DMS79 (cell line): ENCODE measurements around the gene ETV6.

Experiments used
- DNase-seq: peaks from one replicate; lab custom pipeline; 2025; lab: John Stamatoyannopoulos, UW

The ETV6 gene

DNA sequence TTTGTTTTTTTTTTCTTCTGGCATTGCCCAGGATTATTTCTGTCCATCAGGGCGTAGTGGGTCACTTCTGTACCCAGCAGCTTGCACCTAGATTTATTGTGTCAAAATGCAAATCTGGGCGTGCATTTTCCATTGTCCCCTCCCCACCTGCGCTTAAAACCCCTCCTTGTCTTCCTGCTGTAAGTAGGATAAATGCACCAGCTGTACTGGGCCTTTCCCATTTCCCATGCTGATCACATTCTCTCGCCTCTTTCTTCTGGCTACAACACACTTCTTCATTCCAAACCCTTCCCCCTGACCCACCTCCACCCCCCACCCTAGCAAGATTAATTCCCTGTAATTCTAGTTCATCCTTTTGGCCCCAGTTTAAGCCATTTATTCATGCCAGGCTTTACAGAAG is 128.0 kb downstream of the ETV6 start:
- DNase-seq: no peak

DNA sequence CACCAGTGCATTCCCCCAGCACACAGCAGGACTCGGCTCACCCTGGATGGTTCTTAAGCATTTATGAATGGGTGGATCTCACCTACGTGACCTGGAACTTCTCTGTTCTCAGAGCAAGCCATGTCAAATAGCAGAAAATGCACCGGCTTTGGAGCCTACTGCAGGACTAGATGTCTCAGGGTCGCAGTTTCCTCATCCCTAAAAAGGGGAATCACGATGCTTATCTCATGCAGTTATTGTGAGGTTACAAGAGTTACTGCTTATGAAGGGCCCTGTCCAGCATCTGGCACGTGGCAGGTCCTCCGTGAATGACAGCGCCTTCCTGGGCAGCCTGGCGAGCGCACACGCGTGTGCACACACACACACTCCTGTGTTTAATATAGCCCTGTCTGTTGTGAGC is 128.5 kb downstream of the ETV6 start:
- no peak for DNase-seq

DNA sequence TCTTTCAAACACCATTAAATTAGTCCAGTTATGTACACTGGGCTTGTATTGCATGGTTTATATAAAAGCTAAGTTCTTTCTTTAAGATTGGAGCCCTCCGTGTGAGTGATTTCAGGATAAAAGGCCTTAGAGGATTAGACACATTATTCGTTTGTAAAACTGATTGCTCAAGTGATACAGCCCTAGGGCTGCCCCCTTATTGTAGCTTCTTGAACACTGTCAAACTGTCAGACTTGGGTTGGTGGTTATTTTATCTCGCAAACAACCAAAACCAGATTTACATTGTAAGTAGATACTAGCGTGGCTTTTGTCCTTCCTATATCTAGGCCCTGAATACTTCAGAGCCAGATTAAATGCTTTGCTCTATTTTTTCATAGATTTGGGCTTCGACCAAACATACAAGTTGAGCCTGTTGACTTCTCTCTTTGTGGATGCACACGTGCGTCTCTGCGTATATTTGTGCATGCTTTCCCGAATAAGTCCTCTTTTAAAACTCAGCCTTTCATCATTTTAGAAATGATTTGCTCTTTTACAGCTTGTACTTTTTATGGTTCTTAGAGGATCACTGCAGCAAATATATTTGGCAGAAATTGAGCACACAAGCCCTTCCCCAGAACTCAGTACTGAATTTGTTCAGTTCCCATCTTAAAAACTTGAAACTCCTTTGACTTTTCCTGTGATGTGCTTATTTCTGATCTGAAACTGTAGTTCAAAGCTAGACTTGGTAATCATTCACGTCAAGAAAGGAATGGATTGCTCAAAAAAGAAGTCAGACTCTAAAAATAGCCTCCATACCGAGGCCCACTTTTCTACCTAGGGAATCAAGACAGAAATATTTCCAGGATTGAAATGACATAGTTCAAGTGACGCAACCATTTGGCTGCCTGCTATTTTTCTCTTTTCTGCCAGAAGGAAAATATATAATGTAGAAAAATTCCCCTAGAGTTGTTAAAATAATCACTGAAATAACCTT is 129.5 kb downstream of the ETV6 start:
- DNase-seq: no peak

DNA sequence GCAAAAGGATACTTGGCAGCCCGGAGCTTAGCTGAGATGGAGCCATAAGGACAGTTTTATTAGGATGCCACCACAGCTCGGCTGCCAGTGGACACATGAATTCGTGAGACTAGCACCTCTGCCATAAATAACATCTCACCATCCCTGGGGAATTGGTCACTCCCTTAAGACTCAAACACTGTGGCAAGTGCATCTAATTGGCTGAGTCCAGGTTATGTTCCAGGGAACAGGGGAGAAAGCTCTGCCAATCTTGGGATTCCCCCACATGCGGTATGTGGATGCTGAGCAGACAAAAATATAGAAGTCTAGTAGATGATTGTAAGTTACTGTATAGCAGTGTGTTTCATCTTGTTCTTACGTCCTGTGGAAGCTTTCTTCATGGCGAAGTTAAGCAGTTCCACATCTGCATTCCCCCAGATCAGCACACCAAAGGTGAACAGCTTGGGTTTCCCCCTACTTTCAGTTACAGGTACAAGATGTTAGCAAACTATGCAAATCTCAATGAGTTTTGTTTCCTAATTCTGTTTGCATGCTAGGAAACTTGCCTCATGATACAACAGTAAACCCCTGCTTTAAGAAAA is 131.1 kb downstream of the ETV6 start:
- no peak for DNase-seq

DNA sequence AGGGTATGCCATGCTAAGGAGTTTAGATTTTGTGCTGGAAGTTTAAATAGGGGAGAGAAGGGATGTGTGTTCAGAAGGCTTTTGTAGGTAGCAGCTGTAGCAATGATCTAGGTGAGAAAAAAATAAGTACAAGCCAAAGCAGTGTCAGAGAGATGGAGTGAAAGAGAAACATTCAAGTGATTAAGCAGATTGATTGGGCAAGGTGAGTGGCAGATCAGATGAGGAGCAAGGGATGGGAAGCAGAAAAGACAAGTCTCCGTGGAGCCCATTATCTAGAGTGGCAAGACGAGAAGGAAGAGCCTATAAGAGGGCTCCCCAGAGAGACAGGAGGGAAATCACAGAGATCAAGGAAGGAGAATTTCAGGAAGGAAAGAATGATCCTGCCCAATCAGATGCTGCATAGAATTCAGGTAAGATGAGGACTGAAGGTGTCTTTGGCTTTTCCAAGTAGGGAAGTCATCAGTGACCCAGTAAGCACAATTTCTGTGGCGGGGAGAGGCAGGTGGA is 133.5 kb downstream of the ETV6 start:
- no peak for DNase-seq

DNA sequence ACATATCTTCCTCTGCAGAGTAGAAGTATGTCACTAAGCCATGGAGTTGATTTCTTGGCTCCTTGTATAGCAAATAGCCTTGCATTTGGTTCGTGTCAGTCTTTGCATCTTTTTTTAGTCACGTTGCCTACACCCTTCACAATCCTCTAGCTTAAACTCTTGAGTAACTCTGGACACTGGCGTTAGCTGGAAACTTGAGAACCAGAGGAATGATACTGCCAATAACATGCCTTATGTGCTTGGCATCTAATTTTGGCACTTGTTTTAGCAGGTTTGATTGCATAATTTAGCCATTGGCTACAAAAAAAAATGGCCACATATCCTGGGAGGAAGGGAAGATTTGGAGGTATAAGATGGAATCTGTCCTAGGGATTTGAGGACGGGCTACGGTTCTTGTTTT is 136.2 kb downstream of the ETV6 start:
- DNase-seq: no peak

DNA sequence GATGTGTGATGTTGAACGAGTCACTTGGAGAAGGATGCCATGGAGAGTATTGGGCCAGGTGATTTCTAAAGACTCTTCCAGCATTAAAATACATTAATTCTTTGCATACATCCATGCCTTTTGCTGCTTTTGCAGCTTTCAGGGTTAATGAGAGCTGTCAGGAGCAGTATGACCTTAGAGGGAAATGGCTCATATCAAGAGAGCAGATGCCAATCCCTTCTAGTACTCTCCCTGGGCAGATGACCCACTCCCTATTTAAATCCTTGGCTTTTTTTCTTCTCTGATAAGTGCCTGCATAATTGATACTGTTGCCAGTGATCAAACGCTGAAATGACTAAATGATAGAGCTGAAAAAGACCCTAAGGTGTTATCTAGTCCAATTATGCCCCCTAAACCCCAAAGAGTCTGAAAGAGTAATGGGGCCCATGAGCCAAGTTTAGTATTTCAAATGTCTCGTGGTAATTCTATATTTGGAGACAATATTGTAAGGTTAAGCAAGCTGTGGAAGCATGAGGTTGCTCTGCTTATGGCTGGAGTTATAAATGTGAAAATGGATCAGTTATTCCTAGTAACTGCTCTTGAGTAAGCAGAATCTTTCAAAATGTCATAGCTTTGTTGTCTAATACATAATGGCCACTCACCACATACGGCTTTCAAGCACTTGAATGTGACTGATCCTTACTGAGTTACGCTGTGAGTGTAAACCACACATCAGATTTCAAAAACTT is 137.3 kb downstream of the ETV6 start:
- DNase-seq: no peak

DNA sequence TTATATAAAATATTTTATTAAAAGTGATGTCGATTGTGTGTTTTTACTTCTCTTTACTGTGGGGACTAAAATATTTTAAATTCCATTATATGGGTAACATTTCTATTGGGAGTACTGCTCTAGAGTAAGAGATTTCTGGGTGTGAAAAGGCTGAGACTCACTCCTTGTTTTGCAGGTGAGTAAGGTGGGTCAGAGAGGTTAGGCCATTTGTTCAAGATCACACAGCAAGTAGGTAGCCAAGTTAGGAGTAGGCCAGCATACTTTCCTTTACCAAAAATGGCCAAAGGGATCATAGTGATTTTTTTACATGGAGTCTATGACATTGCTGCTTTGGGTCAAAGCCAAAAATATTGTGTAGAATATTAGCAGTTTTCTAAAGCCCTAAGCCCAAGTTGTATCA is 138.0 kb downstream of the ETV6 start:
- DNase-seq: no peak

DNA sequence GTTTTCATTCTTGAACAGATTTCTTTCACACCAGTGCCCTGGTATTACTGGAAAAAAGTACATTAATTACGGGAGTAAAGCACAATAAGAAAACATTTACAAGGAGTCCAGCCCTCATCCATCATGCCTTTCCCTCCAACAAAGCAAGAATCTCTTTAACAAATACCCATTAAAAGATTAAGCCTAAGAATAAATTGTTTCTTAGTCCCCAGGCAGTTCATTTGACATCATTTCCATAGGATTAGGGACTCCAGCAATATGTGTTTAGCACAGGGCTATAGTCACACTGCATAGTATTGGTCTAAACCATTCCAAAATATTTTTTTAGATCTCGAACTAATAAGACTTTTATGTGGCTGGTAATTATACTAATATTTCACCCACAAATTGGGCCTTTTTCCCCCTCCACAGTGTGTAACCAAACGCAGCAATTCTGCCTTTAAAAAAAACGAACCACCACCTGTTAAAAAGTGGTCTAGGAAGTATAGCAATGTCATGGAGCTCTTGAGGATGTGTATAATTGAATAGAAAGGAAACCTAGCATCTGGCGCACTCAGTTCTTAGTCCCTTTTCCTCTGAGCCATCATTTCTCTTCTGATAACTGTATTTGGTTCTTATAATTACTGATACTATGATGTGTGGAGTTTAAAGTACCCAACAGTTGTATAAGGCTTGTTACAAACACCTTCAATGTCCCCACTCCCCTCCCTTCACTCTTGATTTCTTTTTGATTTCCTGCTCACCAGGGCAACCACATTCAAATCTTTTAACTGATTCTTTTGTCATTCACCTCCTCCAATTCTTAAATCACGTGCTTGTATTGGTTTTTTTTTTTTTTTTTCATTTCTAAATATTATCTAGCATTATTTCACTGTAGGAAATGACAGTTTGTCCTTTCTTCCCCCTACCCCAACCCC is 138.7 kb downstream of the ETV6 start:
- DNase-seq: no peak

DNA sequence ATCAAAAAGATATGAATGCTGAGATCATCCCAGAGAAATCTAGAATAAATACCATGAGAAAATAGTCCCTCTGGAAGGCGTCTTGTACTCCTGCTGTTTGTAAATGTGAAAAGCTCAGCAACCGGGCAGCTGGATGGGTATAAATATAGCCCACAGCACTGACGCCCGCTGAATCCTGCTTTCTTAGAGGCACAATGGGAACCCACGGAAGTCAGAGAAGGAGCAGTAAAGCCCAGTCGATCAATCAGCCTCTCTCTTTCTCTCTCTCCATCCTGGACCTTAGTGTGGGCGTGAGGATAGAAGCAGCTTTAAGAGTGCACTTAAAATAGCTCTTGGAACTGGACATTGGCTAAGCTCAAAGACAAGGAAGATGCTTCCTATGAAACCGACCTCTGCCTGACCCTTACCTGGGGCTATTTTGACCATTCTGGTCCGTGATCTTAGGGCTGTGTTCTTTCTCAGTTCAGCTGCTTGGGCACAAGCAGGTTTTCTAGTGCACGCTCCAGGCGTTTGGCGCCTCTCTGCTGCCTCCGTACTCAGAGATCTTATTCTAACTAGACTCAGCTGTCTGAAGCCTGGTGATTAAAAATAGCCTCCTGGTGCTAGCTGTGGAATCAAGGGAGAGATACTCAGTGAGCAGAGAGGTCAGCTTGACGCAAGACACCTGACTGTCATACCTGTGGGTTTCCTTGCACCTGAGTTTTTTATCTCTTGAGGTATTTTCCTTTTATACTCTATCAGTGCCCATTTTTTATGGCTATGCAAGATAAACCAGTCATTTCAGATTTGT is 144.6 kb downstream of the ETV6 start:
- DNase-seq: no peak

DNA sequence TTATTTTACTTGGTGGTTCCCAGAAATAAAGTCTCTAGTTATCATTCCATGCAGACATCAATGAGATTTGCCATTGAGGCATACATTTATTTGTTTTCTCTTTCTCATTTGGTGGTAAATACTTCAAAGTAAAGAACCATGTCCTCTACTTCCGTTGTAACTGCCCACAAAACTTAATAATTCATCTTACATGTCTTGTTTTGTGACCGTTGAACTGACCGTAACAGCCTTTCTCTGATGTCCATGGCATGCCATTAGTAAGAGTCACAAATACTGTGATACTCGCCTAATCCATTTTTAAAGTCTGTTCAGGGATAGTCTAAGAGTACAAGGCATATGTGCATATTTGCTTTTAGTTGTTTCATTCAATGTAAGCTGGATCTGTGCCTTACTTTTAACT is 145.3 kb downstream of the ETV6 start:
- DNase-seq: no peak

DNA sequence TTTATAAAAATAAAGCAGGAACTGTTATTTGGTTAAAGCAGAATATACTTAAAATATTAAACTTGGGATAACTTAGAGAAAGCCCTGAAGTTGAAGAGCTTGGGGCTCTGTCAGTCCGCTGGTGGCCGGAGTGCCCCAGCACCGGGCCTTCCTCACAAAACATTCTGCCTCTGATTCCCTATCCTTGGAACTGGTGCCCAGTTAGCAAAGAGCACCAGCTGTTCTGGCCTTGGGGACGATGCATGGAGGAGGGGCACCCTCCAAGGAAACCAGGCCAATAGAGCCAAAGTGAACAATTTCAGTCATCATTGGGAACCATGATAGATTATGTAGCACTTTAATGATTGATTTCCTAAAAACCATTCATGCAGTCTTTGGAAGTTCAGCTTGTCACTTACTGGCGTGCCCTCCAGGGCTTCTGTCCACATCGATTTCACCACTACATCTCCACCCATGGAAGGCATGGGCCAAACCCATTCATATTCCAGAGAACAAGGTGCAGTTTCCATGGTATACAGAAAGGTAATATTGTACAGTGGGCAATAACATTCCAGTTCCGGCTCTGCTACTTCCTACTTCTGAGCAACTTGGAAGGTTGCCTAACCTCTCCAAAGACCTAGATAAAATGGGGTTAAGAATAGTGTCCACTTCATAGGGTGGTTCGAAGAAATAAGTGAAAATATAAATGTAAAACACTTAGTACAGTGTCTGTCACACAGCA is 145.9 kb downstream of the ETV6 start:
- no peak for DNase-seq

DNA sequence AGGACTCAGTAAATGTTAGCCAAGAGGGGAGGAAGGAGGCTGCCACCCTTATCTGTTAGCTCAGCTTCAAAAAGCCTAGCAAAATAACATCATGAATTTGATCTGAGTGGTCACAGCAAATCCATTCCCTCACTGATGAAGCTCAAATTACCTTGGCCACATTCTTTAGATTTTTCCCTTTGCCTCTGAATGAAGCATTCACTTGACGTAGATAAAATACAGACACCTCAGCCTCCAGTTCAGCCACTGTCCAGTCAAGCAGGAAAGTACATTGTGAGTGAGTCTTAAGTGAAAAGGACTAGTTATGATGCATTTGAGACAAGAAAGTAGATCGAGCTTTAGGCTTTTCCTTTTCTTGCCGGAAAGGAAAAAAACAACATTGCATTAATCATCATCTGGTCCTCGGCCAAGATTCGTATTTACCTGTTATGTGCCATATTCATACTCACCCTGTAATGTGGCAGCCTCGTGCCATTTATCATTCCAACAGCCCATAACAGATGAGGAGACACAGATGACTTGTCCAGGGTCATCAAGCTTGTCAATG is 146.5 kb downstream of the ETV6 start:
- DNase-seq: no peak

DNA sequence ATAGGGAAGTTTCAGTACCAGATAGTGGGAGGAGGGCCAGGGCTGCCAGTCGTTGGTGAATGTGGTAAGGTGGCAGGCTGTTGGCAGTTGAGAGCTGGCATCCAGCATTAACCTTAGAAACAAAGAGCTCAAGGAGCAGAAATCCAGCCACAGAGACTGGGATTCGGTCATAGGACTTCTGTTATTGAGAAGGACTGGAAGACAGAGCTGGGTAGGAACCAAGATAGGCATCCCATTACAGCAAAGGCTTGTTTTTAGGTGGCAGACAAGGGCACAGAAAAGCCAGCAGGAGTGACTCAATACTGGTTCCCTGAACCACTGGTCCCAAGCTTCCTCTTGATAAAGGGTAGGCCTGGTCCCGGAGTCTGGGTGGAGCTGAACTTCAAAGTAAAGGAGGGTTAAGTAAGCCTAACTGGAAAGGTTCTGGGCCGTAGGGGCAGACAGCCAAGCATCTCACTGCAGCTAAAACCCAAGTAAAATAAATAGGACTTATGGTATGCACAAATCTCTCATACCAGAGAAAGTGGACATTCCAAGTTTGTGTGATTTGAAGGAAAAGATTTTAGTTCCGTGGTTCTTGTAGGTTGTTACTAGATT is 147.9 kb downstream of the ETV6 start:
- no peak for DNase-seq

DNA sequence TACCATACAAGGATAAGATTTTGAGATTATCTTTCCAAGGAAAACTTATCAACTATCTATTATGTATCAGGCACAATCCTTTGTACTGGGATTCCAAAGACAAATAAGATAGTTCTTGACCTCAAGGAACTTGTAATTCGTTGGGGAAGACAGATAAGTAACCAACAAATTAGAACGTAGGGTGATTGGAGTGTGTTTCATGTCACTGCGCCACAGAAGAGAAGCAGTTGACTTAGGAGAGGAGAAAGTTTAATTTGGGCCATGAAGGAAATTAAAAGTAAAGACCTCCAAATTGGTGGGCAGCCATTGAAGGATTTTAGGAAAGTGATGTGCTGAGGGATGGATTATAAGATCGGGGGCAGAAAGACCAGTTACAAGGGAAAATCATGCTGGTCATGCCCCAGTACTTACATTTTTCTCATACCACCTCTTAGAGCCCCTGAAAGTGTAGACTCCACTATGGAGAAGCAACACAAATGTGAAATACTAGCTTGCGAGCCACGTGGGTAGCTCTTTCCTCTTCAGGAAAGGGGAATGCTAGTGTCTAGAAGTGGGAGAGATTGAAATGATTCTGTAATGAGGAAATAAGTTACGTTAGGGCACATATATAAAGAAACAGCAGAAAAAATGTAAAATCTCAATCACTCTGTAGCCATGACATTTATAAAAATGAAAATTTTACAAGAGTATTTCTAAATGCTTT is 148.7 kb downstream of the ETV6 start:
- DNase-seq: no peak

DNA sequence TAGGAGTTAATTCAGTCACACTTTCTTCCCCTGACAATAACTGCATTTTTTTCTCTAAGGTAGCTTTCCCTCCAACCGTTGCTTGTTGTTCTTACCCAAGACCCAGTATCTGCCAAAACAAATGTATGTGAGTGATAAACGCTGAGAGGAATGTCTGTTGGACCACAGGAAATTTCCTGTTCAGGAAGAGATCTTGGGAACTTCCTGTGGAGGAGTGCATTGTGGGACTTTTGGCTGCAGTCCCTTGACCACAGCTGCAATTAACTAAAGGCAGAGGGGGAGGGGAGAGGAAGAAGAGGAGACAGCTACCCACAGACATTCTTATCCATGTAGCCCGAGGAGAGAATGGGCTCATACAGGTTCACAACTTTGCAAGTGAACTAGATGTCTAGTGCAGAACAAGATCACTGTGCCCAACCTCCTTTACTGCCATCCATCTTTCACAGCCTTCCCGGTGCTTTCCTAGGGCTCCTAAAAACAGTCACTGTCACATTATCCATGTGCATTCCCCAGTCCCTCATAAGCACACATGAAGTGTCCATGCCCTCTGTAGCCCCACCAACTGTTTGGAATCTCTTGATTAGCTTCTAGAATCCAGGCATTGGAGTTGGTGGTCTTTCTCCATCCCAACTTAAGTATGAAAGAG is 149.5 kb downstream of the ETV6 start:
- DNase-seq: no peak

DNA sequence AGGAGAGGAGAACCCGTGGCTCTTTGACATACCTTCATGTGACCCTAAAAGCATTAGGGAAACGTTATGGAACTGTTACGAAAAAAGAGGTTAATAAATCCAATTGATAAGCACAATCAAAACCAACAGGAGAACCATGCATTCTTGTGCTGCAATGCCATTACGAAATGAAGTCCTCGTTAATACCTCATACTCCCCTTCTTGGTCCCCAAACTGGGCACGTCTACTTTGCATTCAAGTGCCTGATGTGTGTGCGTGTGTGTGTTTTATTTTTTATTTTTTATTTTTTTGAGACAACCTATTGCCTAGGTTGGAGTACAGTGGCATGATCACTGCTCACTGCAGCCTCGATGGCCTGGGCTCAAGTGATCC is 150.0 kb downstream of the ETV6 start:
- DNase-seq: no peak

DNA sequence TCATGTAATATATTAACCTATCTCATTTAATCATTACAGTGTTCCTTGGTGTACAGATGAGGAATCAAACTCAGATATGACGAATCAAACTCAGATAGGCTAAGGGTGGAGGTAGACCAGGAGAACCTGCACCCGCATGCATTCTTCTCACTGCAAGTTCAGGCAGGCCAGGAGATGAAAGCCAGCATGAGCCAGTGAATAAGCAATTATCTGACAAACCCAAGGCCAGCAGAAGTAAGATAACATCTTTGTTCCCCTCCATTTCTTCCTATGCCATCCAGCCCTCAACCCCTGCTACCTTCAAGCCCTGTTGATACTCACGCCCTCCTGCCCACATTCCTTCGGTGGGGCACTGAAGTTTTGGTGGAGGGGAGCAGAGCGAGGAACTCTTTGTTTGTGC is 152.2 kb downstream of the ETV6 start:
- DNase-seq: no peak
